ENCODE data around the gene CYSLTR2. TPM values are rescaled to one million over a fixed set of nuclear protein-coding genes. Genes with fewer than 3 reads are reported as not detected.

The CYSLTR2 gene, protein sequence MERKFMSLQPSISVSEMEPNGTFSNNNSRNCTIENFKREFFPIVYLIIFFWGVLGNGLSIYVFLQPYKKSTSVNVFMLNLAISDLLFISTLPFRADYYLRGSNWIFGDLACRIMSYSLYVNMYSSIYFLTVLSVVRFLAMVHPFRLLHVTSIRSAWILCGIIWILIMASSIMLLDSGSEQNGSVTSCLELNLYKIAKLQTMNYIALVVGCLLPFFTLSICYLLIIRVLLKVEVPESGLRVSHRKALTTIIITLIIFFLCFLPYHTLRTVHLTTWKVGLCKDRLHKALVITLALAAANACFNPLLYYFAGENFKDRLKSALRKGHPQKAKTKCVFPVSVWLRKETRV
- not detected in 2 replicates for total RNA-seq (2014; rRNA removed; shearing (Covaris generic))

DNA sequence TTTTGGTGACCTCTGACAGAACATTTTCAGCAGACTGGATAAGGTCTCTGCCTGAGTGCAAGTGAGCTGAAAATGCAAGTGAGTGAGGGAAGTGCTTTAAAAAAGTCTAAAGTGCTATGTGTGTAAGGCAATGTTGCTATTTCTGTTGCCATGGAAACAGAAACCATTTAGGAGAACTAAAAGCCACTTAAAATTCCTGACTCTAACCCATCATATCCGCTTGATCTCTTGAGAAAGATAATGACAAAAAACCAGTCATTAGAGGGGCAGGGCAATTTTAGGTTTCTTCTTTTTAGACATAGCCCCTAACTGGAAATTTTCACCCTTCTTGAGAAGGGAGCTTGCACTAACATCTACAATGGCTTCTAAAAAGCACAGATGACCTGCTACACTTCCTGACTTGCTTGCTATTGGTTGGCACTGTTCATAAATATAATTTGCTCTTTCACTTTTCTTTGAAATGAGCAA is at the start of gene CYSLTR2:
TSS of gene CYSLTR2 (plus strand) at position 458 of the 468 bp plus-strand sequence. CDS start 52,889 bp downstream, outside the sequence.
- no peak for DNase-seq (ENCODE audit: low spot score)
- in situ Hi-C loops (cut with HindIII; ENCODE audit: low sequenced_read_pairs) = no loop called here

DNA sequence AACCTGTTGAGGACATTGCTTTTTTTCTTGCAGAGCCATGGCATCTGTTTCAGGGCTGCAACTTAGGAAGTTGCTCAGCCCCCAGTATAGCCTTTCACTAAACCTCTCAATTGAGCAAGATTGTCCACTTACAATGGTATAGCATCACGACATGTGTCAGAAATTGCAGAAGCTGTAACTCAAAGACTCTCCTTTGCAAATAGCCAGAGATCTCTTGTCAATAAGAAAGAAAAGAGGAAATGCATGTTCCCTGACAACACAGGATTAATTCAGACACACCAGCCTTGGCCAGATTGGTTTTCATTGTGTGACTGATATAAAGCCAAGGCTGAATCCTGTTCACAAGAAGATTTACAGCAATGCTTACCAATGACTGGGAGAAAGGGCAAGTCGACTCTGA is 38.7 kb upstream of the CYSLTR2 start:
- in situ Hi-C loops (cut with HindIII; ENCODE audit: low sequenced_read_pairs) = no loop called here
- no peak for DNase-seq (ENCODE audit: low spot score)

DNA sequence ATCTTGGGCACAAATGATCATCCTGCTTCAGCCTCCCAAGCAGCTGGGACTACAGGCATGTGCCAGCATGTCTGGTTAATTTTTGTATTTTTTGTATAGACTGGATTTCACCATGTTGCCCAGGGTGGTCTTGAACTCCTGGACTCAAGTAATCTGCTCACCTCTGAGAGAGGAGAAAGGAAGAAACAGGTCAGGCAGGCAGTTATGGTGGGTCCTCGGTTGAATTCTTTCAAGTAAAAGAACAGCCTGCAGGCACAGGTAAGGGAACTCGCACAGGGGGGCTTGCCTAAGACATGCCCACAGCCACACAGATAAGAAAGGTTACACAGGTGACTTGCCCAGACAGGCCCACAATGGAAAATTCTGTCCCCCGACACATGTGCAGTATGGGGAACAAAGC is 34.8 kb upstream of the CYSLTR2 start:
- in situ Hi-C loops (cut with HindIII; ENCODE audit: low sequenced_read_pairs) = no loop called here
- DNase-seq (ENCODE audit: low spot score) = no peak

DNA sequence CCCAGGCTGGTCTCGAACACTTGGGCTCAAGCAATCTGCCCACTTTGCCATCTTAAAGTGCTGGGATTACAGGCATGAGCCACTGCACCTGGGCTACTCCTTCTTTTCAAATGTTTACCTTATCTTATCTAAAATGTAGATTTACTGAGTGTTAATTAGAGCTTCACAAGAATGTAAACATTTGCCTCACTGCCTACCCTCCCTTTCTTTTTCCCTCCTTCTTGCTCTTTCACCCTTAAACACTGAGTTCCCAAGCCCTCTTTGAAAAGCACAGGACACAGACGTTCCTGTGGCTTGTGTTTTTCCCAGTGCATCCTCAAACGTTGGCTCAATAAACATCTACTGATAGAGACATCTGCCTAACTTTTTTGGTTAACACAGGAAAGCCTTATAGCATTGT is 32.7 kb upstream of the CYSLTR2 start:
- in situ Hi-C loops (cut with HindIII; ENCODE audit: low sequenced_read_pairs) = no loop called here
- no peak for DNase-seq (ENCODE audit: low spot score)

DNA sequence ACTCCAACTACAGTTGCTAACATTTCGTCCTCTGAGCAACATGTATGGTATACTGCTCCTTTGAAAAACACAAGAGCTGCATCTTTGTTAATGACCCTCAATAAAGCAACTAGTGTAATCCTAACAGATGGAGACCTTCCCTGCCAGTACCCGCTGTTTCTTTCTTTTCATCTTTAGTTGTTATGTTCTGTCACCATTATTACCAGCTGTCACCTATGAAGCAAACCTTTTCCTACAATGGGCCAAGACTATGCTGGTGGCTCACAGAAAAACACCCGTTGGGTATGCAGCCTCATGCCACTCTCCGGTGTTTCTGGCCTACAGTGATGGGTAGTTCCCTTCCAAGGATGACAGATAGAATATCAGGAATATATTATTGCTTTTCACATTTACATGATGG is 29.7 kb upstream of the CYSLTR2 start:
- peak; percentile 94 for DNase-seq (ENCODE audit: low spot score)
- in situ Hi-C loops (cut with HindIII; ENCODE audit: low sequenced_read_pairs) = no loop called here

DNA sequence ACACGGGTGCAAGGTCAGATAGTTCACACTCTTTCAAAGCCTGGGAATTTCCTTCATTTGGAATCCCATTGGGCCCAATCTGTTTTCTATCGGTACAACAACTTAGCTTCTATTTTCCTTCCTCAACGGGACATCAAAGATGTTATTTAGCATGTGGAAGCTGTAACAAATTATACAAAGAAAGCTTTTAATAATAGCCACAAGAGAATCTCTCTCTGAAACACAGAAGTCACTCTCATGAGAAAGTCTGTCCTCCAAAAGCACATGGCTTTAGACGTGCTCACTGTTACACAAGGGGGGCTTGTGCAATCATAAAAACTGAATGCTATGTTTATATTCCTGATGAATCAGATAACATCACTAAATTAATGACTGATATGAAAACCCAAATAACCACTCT is 28.9 kb upstream of the CYSLTR2 start:
- no peak for DNase-seq (ENCODE audit: low spot score)
- in situ Hi-C loops (cut with HindIII; ENCODE audit: low sequenced_read_pairs) = no loop called here

DNA sequence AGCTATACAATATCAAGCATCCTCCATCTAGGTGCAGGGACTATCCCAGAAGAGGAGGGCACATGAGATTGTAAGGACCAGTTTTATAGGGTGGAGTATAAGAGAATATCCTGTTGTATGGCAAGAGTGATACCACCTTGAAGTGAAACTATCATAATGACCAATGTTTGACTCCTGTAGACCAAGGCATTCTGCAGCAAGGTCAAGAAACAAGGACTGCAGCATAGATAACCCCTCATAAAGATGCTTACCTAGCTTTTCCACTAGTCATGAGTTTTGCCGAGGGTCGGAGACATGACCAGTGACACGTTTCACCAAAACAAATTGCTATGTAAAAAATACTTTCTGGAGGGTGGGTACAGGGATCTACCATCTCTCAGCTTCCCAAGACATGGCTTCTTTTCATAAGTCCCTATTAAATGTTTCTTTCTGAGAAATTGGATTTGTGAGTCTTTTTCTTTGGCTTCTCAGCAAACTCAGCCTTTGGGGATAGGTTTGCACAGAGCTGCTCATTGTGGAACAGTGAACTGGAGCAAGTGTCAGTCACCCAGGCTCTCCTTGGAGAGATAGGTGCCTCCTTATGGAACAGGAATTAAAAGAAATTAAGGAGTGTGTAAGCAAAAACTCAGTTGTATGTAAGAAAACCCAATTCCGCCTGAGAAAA is 28.2 kb upstream of the CYSLTR2 start:
- no peak for DNase-seq (ENCODE audit: low spot score)

DNA sequence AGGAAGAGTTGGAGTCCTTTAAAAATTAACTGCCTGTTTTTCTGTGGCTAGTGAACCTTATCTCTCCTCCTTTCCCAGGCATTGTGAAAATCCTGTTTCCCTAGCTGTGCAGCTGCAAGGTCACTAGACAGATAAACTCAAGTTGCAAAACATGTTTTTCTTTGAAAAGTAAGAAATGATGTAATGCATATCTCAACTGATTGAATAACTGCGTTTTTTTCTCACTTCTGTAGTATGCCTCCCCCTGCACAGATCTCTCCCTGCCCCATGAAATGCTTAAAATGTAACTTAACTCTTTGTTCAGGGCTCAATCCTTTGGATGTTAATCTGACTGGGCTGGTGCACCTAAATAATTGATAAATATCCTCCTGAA is 27.7 kb upstream of the CYSLTR2 start:
- no peak for DNase-seq (ENCODE audit: low spot score)
- in situ Hi-C loops (cut with HindIII; ENCODE audit: low sequenced_read_pairs) = no loop called here

More for the DNA sequence above, 28.2 kb upstream of the CYSLTR2 start:
- in situ Hi-C loops (cut with HindIII; ENCODE audit: low sequenced_read_pairs) = no loop called here

DNA sequence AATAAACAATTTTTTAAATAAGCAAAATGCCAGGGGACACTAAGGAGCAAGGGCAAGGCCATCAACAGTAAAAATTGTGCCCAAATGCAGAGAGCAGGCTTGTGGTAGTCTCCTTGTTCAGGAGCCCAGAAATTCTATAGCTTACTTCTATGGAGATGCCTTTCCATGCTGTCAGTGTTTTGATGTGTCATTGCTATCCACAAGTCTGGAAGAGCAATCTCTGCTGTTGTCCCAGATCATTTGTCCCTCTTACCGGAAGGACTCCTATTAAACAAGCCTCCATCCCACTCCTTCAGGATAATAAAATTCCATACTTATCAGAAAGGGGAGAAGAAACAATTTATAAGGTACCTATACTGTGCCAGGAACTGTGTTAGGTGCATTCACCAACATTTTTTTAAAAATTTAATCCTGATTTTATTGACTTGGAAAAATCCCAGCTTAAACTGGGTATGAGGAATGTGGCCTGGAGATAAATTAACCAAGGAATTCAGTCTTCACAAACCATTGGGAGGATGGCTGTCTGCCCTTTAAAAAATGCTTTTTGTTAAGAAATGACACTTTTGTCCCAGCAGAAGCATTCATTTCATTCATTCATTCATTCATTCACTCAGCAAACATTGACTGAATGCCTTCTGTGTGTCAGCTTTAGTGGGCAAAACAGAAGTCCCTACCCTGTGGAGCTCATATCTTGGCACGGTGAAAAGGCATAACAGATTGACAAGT is 26.8 kb upstream of the CYSLTR2 start:
- in situ Hi-C loops (cut with HindIII; ENCODE audit: low sequenced_read_pairs) = no loop called here
- DNase-seq (ENCODE audit: low spot score) = no peak

DNA sequence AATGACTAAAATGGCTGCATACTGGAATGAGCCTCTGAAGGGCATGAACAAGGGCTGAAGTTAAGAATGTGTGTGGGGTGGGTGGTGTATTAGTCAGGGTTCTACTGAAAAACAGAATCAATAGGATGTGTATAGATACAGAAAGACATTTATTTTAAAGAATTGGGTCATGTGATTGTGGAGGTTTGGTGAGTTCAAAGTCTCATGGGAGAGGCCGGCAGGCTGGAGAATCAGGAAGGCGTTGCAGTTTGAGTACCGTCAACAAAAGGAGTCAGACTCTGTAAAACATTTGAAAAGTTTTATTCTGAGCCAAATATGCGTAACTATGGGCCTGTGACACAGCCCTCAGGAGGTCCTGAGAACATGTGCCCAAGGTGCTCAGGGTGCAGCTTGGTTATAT is 24.5 kb upstream of the CYSLTR2 start:
- in situ Hi-C loops (cut with HindIII; ENCODE audit: low sequenced_read_pairs) = no loop called here
- no peak for DNase-seq (ENCODE audit: low spot score)

DNA sequence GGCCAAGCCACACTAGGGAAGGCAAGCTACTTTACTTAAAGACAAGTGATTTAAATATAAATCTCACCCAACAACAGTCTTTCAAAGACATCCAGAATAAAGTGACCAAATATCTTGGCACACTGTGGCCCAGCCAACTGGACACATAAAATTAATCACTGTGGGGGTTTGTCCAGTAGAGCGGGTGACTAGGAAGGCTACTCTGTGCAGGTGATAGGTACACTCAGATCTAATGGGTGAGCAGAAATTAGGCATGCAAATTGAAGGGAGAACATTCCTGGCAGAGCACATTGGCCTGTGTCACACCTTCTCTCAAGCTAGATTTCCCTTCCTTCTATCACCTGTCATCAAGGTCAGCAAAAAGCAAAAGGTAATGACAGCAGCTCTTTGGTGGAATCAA is 23.4 kb upstream of the CYSLTR2 start:
- peak; percentile 65 for DNase-seq (ENCODE audit: low spot score)
- in situ Hi-C loops (cut with HindIII; ENCODE audit: low sequenced_read_pairs) = no loop called here

DNA sequence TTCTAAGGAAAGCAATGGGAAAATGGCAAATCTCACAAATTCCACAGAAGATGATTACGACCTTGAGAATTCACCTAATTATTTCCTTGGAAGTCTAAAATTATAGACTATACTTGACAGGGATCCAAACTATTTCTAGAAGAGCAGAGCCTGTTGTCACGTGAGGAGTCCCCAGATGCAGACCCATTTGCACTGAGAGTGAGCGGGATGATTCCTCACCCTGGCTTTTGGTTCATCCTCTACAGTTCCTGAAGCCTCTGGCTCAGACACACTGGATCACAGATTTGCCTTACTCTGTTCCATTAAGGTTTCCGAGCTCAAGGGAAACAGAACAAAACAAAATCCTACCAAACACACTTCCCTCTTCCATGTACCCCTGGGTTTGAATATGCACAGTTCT is 23.0 kb upstream of the CYSLTR2 start:
- in situ Hi-C loops (cut with HindIII; ENCODE audit: low sequenced_read_pairs) = no loop called here
- no peak for DNase-seq (ENCODE audit: low spot score)

DNA sequence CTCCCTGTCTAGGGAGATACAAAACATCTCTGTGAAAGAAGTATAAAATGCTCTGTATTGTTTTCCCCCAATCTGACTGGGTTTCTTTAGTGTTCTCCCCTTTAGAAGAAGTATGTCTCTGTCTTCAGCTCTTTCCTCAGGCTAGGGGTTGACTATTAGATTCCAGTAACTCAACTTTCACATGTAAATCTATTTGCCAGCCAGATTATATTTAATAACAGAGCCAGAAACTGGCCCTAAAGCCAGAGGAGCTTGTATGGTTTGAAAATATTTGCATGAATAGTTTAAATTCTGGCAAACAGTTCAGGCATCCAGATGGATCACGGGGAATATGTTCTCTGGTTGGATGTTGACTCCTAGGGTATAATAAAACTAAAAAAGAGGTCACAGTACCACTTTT is 22.3 kb upstream of the CYSLTR2 start:
- DNase-seq (ENCODE audit: low spot score) = peak; percentile 63
- in situ Hi-C loops (cut with HindIII; ENCODE audit: low sequenced_read_pairs) = no loop called here

DNA sequence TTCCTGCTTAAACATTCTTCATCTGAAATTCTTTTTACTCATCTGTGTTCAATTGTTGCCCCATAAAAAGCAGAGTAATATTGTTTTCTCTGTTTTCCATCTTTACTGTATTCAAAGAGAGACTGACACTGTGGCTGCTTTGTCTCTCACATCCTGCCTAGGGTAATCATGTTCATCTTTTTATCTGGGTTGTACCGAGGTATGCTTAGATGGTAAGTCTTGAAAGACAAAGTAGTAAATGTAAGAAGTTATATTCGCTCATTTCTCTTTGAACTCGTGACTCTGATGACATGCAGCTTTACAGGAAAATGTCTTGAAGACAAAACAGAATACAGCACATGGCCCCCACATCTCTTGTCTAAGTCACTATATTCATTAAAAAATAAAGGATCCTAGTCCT is 20.0 kb upstream of the CYSLTR2 start:
- in situ Hi-C loops (cut with HindIII; ENCODE audit: low sequenced_read_pairs) = no loop called here

DNA sequence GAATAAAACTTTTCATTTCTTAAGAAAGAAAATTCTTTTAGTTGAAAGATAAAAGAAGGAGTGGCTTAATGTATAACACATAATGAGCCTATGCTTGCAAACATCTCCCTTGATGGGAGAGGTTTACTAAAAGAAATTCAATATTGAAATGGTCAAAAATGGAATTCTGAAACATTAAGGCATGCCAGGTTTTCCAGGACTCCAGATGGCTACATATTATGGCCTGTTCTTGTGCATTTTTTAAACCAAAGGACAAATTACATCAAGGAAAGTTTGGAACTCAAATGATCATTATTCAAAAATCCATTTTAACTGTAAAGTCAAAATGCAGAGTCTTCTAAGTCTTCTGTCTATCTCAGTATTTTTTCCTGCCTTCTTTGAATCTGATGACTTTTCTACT is 19.1 kb upstream of the CYSLTR2 start:
- peak; percentile 55 for DNase-seq (ENCODE audit: low spot score)
- in situ Hi-C loops (cut with HindIII; ENCODE audit: low sequenced_read_pairs) = no loop called here

More for the DNA sequence above, 20.0 kb upstream of the CYSLTR2 start:
- DNase-seq (ENCODE audit: low spot score) = no peak

DNA sequence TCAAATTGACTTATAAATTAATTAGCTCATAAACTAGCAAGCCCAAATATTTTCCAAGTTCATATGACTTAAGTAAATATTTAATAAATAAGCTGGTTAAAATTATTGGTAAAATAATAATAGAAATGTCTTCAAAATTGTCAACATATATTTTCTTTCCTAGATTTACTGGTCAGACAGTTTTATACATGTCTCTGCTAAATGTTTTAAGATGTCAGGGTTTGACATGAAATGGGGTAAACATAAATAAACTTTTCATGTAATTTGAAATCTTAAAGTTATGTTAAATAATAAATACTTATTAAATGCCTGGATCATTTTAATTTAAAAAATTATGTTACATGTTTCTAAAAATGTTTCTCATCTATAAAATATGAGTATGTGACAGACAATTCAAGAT is 18.3 kb upstream of the CYSLTR2 start:
- in situ Hi-C loops (cut with HindIII; ENCODE audit: low sequenced_read_pairs) = no loop called here
- DNase-seq (ENCODE audit: low spot score) = no peak

DNA sequence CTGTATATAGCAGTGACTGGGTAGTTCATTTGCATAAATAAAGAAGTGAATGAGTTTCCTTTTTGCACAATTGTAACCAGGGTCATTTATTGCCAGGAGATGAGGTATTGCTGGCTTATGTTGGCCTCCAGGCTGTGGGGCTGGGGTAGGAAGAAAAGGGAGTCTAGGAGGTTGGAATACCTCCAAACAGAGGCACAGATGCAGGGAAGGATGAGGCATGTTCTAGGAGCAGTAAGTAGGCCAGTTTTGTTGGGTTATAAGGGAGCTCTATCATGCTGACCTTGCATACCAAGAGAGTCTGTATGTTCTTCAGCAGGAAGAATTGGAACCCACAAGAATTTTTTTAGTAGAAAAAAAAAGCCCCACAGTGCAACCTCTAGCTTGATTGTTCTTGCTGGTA is 17.2 kb upstream of the CYSLTR2 start:
- in situ Hi-C loops (cut with HindIII; ENCODE audit: low sequenced_read_pairs) = no loop called here
- no peak for DNase-seq (ENCODE audit: low spot score)

DNA sequence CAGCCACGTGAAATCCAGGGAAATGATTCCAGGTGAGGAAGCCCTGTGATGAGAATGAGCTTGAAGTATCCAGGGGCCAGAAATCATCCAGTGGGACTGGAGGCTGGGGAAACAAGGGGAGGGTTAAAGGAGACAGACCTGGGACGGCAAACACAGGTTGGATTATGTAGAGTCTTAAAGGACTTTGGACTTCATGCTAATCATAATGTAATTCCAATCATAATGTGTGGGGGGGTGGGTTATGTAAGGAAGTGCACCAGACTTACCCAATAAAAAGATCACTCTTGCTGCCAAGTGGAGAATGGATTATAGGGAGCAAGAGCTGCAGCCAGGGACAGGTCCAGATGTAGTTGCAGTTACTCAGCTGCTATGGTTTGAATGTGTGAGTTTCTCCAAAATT is 16.1 kb upstream of the CYSLTR2 start:
- DNase-seq (ENCODE audit: low spot score) = no peak
- in situ Hi-C loops (cut with HindIII; ENCODE audit: low sequenced_read_pairs) = no loop called here

DNA sequence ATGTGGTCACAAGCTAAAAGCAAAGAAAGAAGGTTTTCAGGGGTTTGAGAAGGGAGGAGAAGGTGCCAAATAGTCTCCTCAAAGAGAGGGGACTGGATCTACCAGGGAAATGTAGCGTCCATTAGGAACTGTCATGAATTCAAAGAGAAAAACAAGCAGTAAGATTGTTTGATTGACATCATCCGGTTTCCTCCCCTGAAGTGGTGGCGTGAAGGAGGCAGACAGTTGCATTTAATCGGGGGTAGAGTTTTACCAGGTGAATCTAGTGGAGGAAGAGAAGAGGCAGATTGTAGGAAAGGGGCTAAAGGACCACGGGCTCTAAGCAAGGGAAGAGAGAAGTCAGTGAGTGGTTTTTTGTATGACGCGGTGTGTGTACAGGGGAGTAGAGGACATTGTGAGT is 13.0 kb upstream of the CYSLTR2 start:
- in situ Hi-C loops (cut with HindIII; ENCODE audit: low sequenced_read_pairs) = no loop called here
- DNase-seq (ENCODE audit: low spot score) = no peak

DNA sequence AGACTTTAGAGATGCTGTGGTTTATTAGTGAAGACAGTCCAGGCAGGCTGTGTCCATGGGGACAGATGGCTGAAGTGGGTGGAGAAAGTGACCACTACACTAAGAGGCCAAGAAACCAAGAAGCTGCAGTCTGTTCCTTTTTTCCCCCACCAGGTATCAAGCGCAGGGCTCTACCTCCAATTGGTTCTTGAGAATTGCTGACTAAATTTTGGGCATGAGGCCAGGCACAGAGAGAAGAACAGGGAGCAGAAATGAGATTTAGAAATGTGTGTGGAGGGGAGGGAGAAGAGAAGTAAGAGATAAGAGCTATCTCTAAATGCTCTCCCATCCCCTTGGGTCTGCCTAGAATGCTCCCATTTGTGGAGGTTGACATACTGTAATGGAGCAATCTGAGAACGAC is 12.3 kb upstream of the CYSLTR2 start:
- peak; percentile 83 for DNase-seq (ENCODE audit: low spot score)
- in situ Hi-C loops (cut with HindIII; ENCODE audit: low sequenced_read_pairs) = no loop called here
